ENCODE measurements around the gene OSM.

GRCh38 chr22:30243661-30244060, 23.0 kb downstream of the OSM start:
- TF ChIP-seq CTCF (IDR thresholded peaks at IDR 0.05): no peak
- no peak for TF ChIP-seq POLR2A (IDR thresholded peaks at IDR 0.05)
